ENCODE measurements around the gene RTEL1.
A peak's percentile ranks its signal among the peaks of the same experiment; 100 is the strongest.
"Not testable (repeated sequence)": the region's sequence is repeated elsewhere in the genome, so short reads cannot be mapped to it uniquely, and the experiment has no call there.

Gene RTEL1

DNA sequence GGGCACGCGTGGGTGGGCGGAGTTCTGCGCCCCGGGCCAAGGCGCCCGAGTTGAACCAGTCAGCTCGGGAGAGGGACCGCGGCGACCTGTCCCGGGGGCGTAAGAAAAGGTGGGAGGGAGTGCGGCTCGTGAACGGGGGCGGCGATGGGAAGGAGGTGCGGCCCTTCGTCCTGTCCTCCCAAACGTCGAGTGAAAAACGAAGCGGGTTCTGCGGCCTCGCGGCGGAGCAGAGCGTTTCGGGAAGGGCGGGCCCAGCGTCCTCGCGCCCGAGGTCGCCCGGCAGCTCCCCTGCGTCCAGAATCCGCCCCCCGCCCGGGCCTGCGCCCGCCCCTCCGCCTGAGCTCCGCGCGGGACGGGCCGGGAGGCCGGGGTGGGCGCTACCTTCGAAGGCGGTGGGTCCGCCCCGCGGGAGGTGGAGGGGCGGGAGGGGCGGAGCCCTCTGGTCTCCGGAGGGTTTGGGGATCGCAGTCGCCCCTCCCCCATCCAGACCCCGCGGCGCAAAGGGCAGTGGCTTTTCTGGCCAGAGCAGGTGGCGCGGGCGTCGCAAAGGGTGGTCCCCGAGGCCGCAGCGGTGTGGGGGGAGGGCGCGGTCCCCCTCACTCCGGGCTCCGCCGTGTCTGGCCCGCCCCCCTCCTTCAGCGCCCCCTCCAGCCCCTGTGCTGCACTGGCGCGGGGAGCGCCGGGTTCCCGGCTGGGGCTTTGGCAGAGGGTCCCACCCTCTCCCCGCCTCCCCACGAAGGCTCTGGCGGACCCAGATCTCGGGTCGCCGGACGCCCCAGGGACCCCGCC lies 5.7 kb upstream of the RTEL1 start:
- DNase-seq, result peak; percentile 42 to 56

DNA sequence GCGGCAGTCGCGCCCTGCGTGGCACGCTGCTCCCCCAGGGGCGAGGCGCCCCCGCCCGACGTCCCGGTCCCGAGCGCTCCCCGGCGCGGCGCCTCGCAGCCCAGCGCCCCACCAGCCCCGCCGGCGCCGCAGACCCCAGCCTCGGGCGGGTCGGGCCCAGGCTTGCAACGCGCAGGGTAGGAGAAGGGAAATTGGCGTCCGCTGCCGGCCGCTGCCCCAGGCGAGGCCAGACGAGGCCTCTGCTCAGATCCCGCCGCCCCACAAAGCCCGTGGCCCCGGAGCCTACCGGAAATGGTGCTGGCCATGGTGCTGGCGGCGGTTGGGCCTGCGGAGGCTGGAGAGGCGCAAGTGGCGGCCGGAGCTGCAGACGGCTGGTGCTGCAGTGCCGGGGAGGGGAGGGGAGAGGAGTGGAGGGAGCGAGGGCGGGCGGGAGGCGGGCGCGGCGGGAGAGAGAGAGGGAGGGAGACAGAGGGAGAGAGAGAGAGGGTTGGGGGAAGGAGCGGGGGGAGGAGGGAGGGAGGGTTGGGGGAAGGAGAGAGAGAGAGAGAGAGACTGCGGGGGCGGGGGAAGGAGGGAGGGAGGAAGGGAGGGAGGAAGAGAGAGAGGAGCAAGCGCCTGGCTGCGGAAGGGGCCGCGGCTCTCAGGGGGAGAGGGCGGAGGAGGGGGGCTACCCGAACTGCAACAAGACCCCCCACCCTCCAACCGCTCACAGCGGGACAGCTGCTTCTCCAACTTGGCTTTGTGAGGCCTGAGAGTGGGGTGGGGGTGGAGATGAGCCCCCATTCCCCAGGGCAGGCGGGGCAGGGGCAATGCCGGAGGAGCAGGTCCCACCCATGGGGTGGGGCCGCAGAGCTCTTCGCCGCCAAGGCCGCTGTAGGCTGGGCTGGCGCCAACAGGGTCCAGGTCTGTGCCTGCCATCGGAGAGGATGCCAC lies 4.8 kb upstream of the RTEL1 start, which contains the start of gene STMN3:
Gene STMN3 (minus strand): TSS at position 384 of the 933 bp plus-strand sequence. CDS start 79 bp downstream, at position 305.
- DNase-seq, result peak; percentile 77 to 82

DNA sequence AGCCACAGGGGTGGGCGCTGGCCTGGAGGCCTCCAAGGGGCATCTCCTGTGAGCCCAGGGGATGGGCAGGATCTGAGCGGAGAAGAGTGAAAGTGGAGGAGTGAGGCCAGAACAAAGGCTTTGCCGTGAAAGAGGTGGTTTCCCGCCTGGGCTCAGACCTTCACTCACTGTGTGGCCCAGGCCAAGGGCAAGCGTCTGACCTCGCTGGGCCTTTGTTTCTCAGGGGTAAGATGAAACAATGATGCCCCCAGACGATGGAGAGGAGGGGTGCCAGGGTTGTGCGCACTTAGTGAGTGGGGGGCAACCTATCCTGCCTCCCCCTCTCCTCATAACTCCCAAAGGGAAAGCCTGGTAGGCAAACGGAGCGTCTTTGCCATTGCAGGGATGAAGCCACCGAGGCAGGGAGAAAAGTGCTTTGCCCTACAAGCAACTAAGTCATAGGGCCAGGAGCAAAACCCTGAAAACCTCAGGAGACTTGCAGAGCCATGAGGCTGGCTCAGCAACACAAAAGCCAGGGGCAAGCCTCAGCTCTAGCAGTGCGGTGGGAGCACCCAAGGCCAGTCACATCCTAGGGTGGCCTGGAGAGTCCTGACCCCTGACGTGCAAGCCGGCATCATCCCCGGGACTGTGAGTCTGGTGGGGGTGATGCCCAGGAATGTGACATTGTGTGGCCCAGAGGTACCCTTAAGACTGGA lies 4.0 kb upstream of the RTEL1 start:
- no peak for DNase-seq

DNA sequence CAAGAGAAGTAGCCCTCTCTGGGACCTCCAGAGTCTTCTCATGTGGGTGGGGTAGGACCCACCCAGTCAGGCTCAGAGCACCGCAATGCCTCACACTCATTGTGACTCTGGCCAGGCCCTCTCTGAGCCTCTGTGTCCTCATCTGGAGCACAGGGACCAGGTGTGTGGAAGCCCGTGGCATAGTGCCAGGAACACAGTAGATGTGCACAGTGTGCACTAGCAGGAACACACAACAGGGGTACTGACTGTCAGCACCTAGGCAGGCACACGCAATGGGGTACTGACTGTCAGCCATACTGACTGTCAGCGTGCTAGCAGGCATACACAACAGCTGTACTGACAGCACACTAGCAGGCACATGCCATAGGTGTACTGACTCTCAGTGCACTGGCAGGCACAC lies 2.9 kb upstream of the RTEL1 start:
- DNase-seq, result no peak

DNA sequence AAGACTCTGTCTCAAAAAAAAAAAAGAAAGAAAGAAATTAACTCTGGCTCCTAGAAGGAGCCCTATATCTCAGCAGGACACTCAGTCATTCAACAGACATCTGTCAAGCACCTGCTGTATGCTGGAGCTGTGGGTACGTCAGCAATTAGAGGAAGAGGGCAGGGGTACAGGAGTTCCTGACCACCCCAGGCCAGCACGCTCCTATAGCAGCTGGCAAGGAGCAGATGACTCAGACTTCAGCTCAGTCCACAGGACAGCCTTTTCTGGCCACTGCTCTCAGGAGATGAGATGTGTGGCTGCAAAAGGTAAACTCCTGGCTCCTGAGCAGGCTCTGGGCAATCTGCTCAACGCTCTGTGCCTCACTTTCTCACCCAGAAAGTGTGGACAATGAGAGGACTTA lies 1.7 kb upstream of the RTEL1 start:
- no peak for DNase-seq

DNA sequence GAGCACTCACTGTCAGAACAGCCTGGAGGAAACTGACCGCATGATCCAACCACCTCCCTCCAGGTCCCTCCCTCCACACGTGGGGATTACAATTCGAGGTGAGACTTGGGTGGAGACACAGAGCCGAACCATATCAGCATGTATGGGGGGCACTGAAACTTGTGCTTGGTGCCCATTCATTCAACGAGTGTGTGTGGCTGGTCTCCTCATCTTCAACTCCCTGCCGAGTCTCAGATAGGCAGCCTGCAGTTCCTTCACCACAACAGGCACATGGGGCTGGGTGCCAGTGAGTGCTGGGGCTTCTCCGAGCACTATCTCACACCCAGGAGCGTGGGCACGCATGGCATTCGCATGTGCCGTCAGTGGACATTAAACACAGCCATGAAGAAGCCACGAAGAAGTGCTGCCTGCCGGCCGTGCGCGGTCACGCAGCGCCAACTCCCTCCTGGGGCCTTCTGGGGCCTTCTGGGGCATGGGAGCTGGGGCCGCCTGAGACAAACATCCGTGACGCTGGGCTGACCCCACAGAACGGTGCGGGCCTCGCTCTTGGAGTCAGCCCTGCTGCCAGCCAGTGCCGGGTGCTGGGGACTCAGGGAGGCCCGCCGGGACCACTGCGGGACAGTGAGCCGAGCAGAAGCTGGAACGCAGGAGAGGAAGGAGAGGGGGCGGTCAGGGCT lies 714 bp upstream of the RTEL1 start:
- DNase-seq, result no peak

DNA sequence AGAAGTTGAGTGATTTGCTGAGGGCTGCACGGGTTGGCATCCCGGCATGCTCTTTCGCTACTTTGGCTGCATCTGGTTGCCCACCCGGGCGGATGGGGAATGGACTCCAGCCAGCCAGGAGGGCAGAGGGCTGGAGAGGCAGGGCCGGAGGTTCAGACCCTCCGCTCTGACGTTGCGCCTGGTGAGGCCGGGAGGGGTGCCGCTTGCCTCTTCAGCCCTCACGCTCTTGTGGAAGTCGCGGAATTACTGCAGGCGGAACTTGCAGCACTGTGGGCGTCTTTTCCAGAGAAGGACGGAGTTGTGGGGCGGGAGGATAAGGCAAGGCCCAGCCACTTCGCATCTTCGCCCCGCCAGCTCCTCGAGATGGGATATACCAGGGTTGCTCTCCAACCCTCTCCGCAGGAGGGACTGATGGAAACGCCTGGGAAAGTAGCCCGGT lies 656 bp downstream of the RTEL1 start:
- DNase-seq, result no peak

DNA sequence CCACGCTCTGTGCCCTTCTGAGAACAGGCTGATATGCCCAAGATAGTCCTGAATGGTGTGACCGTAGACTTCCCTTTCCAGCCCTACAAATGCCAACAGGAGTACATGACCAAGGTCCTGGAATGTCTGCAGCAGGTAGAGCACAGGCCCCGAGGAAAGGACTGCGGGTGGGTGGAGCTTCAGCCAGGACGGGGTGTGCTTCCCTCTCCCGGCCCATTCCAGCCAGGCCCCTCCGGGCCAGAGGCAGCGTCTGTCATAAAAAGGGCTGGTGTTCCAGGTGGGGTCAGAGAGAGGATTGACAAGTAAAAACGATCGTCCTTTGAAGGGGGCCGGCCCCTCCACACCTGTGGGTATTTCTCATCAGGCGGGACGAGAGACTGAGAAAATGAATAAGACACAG lies 1.3 kb downstream of the RTEL1 start:
- no peak for DNase-seq

DNA sequence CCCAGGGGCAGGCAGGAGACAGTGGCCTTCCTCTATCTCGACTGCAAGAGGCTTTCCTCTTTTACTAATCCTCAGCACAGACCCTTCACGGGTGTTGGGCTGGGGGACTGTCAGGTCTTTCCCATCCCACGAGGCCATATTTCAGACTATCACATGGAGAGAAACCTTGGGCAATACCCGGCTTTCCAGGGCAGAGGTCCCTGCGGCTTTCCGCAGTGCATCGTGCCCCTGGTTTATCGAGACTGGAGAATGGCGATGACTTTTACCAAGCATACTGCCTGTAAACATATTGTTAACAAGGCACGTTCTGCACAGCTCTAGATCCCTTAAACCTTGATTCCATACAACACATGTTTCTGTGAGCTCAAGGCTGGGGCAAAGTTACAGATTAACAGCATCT lies 2.1 kb downstream of the RTEL1 start:
- DNase-seq, result not testable (repeated sequence)

DNA sequence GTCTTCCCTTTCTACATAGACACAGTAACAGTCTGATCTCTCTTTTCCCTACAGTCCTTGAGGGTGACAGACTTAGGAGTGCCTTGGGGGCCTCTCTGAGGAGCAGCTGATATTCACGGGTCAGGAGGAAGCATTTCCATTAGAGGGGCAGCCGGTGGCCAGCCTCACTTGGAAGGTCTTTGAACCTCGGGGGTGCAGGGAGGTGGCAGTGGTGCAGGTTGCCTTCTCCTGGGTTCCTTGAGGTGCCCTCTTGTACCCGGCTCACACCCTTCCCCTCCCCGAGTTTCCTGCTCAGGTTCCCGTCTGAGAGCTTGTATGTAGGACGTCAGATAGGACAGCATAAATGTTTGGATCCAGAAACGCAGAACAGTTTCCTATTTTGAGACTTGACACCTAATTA lies 2.5 kb downstream of the RTEL1 start:
- DNase-seq, result no peak

DNA sequence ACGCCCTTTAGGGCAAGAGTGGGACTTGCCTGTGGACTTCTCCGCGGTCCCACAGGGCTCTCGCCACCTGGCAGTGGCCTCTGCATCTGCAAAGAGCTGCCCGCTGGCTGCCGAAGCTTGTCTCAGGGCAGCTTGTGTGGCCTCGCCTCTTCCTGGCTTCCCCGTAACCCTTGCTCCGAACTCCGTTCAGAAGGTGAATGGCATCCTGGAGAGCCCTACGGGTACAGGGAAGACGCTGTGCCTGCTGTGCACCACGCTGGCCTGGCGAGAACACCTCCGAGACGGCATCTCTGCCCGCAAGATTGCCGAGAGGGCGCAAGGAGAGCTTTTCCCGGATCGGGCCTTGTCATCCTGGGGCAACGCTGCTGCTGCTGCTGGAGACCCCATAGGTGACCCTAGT lies 3.0 kb downstream of the RTEL1 start:
- no peak for DNase-seq

DNA sequence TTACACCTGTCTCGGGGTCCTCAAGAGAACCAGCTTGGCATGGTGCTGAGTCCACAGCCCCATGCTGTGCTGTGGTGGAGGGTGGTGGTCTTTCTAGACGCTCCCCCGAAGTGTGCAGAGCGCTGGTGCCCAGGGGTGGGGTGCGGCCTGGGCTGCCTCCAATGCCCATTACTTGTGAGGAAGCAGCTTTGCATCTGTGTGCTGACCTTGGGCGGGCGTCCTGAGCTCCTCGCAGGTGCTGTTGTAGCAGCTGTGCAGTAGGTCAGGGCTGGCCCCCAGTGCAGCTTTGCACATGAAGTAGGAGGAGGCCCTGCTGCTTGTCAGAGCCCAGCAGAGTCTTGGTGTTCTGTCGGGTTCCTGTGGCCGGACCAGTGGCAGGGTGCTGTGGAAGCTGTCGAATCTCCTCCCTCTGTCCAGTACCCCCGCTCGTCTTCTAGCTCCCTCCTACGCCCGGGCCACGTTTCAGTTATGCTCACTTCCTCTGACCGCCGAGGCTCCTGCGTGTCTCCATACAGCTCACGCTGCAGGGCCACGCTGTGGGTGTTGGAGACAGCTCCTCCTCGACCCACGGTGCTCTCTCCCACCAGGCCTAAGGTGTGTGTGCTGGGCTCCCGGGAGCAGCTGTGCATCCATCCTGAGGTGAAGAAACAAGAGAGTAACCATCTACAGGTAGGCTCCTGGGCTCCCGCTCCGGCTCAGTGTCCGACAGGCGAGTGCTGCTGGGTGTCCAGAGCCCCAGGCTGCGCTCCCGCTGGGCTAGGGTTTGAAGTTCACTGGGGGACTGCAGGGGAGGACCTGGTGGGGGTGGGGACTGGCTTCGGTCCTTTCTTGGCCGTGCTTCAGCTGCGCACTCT lies 4.1 kb downstream of the RTEL1 start:
- no peak for DNase-seq

DNA sequence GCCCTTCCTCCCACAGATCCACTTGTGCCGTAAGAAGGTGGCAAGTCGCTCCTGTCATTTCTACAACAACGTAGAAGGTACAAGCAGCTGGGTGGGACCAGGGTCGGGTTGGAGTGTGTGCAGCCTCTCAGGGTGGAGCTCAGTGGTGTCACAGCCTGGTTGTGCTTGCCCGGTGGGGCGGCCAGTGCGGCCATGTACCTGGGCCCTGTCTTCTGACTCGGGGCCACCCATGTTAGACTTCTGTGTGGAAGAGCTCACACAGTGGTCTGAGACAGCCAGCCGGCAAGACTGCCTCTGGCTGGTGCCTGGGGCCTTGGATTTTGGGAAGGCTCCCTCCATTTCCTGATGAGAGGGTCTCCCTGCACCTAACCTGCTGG lies 4.7 kb downstream of the RTEL1 start:
- no peak for DNase-seq

DNA sequence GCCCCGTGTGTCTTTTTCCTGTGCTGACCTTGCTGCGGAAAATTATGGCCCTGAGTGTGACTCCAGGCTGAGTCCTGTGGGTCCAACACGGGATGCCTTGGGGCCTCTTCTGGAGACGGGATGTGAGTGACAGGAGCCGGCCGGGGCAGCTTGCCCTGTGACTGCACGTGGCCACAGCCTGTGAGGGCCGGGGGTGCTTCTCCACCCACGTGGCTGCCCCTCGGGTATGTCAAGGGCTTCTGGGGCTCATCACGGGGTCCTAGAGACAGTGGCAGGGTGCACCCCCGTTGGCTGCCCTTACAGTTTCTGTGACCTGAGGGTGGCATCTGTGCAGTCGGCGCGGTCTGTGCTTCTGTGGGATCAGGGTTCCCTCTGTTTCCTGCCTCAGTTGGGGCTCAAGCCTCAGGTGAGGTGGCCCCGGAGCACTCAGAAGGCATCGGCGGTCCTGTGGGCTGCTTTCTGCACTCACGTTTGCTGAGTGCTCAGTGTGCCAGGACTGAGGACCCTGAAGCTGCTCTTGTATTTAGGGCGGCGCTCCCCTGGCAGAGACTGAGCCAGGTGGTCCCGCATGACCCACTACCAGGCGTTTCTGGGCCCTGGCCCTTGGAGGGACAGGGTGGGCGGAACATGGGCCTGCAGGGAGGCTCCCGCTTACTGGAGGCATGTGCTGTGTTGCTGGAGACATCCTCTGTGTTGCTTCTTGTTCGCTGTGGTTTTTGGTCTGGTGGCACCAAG lies 5.4 kb downstream of the RTEL1 start:
- no peak for DNase-seq

DNA sequence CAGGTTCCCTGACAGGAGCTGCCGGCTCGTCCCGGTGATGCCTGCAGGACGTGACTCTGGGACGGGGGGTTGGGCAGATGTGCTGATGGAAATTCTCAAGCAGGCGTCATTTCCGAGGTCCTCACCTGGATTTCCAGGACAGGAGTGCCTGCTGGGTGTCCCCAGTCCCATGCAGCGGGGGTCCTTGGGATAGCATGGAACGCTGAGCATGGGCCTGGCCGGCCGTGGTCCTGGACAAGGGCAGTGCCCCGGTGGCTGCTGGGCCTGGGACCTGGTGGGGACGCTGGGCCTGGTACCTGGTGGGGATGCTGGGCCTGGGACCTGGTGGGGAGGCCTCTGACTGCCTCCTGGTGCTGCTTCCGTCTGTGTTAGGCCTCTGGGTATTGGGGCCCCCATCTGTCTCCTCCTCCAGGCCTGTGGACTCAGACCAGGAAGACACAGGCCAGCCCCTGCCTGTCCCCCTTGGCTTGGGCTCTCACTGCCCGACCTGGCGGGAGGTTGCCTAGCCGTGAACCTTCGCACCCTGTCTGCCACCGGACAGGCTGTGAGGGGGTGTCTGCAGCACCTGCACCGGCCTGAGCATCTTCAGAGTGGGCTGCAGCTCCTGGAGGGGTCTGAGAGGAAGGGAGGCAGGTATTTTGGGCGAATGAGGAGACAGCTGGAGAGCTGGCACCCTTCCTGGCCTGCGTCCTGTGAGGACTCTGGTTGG lies 6.2 kb downstream of the RTEL1 start:
- no peak for DNase-seq

DNA sequence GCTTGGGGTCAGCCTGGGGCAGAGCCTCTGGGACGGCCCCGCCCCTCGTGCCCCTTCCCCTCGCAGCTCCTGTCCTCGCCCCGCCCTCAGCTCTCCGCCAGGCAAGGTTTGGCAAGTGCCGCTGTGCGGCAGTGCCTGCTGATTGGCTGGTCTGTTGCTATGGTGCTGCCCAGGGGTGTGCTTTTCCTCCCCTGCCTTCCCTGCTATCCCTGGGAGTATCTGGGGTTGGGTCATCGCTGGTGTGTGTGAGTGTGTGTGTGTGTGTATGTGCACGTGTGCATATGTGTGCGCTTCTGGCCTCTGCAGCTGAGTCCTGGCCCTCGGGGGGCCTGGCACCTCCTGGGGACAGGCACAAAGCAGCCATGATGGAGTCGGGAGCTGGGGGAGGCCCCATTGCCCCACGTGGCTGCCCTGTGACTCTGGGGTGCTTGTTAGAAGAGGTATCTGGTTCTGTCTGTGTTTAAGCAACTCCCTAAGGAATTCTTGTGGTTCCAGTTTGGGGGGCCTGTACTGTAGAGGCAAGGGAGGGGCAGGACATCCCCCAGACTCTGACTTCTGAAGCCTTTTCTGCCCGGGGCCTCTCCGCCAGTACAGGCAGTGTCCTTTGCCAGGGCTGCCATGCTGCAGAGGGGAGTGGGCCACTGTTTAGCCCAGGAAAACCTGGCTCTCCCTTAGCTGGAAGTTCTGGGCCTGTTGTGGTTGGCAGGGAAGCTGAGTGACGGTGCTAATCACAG lies 6.9 kb downstream of the RTEL1 start:
- no peak for DNase-seq

DNA sequence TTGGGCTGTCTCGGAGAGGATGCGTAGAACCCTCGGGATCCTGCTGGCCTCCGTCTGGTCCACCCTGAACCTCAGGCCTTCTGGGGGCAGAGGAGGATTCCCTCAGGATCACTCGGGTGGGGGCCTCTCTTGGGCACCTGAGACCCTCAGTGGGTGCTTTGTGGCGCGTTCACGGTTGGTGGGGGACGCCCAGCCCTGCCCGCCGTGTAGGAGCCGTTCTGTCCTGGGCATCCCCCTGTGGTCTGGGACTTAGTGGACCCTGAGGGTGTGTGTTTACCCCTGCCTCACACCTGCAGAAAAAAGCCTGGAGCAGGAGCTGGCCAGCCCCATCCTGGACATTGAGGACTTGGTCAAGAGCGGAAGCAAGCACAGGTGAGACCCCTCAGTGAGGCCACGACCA lies 7.6 kb downstream of the RTEL1 start:
- DNase-seq, result no peak

DNA sequence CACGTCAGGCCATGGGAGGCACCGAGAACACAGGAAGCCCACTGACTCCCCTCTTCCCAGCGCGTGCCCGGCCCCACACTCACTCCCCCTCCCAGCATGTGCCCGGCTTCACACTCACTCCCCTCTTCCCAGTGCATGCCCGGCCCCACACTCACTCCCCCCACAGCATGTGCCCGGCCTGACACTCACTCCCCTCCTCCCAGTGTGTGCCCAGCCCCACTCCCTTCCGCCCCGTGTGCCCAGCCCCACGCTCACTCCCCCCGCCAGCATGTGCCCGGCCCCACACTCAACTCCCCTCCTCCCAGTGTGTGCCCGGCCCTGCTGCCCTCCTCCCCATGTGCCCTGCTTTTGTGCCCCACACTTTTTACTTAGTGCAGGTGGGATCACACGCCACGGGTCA lies 9.7 kb downstream of the RTEL1 start:
- DNase-seq, result no peak

DNA sequence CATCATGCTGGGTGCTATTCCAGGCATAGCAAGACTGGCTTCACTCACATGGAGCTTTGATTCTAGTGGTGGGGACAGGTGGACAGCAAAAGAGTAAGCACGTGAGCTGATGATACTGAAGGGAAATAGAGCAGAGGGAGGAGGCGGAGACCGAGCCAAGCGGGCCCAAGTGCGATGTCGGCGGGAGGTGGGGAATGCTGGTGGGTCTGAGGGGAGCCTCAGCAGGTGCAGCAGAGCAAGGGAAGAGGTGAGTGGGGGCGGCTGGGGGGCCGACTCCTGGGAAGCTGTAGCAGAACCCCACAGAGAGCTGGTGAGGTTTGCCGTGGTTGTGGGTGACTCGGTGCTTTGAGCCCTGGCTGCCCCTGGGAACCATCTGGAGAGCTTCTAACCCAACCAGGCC lies 10.2 kb downstream of the RTEL1 start:
- DNase-seq, result no peak

DNA sequence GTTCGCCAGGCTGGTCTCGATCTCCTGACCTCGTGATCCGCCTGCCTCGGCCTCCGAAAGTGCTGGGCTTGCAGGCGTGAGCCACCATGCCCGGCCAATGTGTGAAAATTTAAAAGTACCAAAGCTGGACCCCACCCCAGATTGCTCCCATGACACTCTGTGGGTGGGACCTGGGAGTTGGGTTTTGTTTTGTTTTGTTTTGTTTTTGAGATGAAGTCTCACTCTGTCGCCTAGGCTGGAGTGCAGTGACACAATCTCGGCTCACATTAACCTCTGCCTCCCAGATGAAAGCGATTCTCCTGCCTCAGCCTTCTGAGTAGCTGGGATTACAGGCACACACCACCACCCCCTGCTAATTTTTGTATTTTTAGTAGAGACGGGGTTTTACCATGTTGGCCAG lies 13.6 kb downstream of the RTEL1 start:
- not testable (repeated sequence) for DNase-seq
